ENCODE data around the gene AUTS2. TPM values are rescaled to one million over a fixed set of nuclear protein-coding genes. Genes with fewer than 3 reads are reported as not detected.

AUTS2 gene
- total RNA-seq, 1 experiment from 2014 or later, result not detected

DNA sequence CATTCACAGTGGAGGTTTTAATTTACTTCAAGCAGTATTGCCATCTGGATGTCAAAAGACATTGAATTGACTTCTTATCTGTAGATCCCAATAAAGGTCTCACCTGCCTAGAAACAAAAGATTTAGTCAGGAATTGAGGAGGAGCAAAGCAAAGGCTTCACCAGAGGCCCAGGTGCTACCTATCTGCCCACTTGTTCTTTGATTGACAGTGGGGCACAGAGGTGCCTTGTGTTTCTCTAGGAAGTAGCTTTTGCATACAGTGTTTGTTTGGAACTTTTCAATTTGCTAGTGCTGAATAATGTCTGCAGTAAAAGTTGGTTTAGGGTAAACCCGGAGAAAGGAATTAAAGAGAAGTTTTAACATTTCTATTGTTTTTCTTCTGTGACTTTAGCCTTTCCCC is 40.4 kb downstream of the AUTS2 start:
- no TSS peak for BruUV-seq (replicated peaks)

DNA sequence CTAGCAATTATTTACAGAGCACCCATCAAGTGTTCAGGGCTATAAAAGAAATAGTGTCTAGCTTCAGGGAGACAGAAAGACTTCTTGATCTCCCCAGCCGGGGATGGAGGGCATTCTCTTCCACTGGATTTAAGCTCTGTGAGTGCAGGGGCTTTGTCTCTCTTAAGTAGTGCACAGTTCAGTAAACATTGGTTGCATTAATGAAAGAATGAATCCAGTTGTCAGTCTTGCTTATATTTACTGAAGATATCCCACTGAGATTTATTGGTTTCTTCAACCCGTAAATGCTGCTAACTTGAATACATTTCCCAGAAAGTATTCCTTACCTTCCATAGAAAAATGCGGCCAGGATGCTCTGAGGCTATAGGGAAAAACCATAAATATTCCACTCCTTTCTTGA is 41.9 kb downstream of the AUTS2 start:
- CTCF ChIA-PET, result no interaction called here
- H3K36me3 Mint-ChIP-seq (ENCODE audit: insufficient read depth, unreplicated experiment), result no peaks in the 10 kb centered on the region
- intact Hi-C loops (cut with micrococcal nuclease; ENCODE audit: unreplicated experiment), result no loop called here

More for the DNA sequence above, 40.4 kb downstream of the AUTS2 start:
- H3K4me3 Mint-ChIP-seq (ENCODE audit: low read depth, unreplicated experiment), result no peak overlapping the region
- TF ChIP-seq, protein P1, sequence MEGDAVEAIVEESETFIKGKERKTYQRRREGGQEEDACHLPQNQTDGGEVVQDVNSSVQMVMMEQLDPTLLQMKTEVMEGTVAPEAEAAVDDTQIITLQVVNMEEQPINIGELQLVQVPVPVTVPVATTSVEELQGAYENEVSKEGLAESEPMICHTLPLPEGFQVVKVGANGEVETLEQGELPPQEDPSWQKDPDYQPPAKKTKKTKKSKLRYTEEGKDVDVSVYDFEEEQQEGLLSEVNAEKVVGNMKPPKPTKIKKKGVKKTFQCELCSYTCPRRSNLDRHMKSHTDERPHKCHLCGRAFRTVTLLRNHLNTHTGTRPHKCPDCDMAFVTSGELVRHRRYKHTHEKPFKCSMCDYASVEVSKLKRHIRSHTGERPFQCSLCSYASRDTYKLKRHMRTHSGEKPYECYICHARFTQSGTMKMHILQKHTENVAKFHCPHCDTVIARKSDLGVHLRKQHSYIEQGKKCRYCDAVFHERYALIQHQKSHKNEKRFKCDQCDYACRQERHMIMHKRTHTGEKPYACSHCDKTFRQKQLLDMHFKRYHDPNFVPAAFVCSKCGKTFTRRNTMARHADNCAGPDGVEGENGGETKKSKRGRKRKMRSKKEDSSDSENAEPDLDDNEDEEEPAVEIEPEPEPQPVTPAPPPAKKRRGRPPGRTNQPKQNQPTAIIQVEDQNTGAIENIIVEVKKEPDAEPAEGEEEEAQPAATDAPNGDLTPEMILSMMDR (IDR thresholded peaks at IDR 0.05; ENCODE audit: unreplicated experiment), result no peak
- CTCF ChIA-PET, result no interaction called here
- no peaks in the 10 kb centered on the region for H3K9me3 Mint-ChIP-seq (ENCODE audit: low read depth, unreplicated experiment)
- intact Hi-C loops (cut with micrococcal nuclease; ENCODE audit: unreplicated experiment), result no loop called here
- H3K27me3 Mint-ChIP-seq (ENCODE audit: unreplicated experiment), result no peaks in the 10 kb centered on the region
- no peak for DNase-seq
- no peaks in the 10 kb centered on the region for H3K36me3 Mint-ChIP-seq (ENCODE audit: insufficient read depth, unreplicated experiment)
- H3K27ac Mint-ChIP-seq (ENCODE audit: unreplicated experiment), result no peak overlapping the region
- no peaks in the 10 kb centered on the region for H3K4me1 Mint-ChIP-seq (ENCODE audit: low read depth, unreplicated experiment)

DNA sequence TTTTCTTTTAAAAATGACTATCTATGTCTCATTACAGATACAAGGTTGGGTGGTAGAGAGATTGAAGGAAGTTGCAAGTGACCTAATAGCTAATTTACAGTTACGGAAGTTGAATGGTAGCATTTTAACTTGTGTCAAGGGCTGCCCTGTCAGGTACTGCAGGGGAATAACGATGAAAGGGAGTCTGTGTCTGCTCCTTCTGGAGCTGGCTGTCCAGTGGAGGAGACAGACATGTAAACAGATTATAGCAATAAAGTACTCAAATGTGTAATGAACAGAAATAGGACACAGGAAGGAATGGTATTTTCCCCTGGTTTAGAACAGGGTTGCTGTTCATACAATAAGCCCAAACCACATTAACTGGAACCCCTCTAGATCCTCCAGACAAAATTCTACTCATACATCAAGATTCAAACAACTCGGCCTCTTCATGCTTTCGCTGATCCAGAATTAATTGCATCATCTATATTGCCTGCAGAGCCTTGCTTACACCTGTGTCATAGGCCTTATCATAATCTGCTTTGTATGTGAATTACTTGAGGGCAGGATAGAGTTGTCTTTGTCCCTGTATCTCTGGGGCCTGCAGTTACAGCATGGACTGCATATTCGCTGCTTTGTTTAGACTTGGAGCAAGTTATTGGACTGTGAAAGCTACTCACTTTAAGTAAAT is 42.8 kb downstream of the AUTS2 start:
- H3K4me1 Mint-ChIP-seq (ENCODE audit: low read depth, unreplicated experiment), result no peaks in the 10 kb centered on the region
- no peaks in the 10 kb centered on the region for H3K27me3 Mint-ChIP-seq (ENCODE audit: unreplicated experiment)
- CTCF ChIA-PET, result no interaction called here
- BruUV-seq (replicated peaks), result no TSS peak
- TF ChIP-seq, protein P1 (IDR thresholded peaks at IDR 0.05; ENCODE audit: unreplicated experiment), result no peak
- no peaks in the 10 kb centered on the region for H3K9me3 Mint-ChIP-seq (ENCODE audit: low read depth, unreplicated experiment)
- DNase-seq, result no peak
- H3K36me3 Mint-ChIP-seq (ENCODE audit: insufficient read depth, unreplicated experiment), result no peaks in the 10 kb centered on the region
- no peak overlapping the region for H3K4me3 Mint-ChIP-seq (ENCODE audit: low read depth, unreplicated experiment)
- intact Hi-C loops (cut with micrococcal nuclease; ENCODE audit: unreplicated experiment), result no loop called here
- no peak overlapping the region for H3K27ac Mint-ChIP-seq (ENCODE audit: unreplicated experiment)

More for the DNA sequence above, 41.9 kb downstream of the AUTS2 start:
- no peak overlapping the region for H3K4me3 Mint-ChIP-seq (ENCODE audit: low read depth, unreplicated experiment)
- no peaks in the 10 kb centered on the region for H3K4me1 Mint-ChIP-seq (ENCODE audit: low read depth, unreplicated experiment)
- no peak for DNase-seq
- H3K27me3 Mint-ChIP-seq (ENCODE audit: unreplicated experiment), result no peaks in the 10 kb centered on the region
- TF ChIP-seq, protein P1 (IDR thresholded peaks at IDR 0.05; ENCODE audit: unreplicated experiment), result no peak
- H3K27ac Mint-ChIP-seq (ENCODE audit: unreplicated experiment), result no peak overlapping the region
- no peaks in the 10 kb centered on the region for H3K9me3 Mint-ChIP-seq (ENCODE audit: low read depth, unreplicated experiment)
- no TSS peak for BruUV-seq (replicated peaks)

DNA sequence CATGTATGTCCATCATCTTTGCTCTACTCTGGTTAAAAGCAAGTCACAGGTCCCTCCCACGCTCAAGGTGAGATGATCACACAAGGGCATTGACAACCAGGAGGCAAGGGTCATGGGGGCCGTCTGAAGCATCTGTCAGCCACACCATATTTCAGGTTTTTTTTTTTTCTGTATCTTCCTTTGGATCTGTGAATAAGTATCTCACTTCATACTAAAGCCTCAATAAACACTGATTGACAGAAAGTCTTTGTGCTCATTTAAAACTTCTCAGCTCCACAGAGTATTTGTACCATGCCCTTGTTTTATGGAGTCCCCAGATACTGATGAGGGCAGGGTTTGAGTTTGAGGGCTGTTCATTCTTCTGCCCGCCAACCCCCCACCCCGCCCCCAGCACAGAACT is 45.0 kb downstream of the AUTS2 start:
- intact Hi-C loops (cut with micrococcal nuclease; ENCODE audit: unreplicated experiment), result no loop called here
- no peaks in the 10 kb centered on the region for H3K27me3 Mint-ChIP-seq (ENCODE audit: unreplicated experiment)
- H3K27ac Mint-ChIP-seq (ENCODE audit: unreplicated experiment), result no peak overlapping the region
- no peaks in the 10 kb centered on the region for H3K36me3 Mint-ChIP-seq (ENCODE audit: insufficient read depth, unreplicated experiment)
- TF ChIP-seq, protein P1 (IDR thresholded peaks at IDR 0.05; ENCODE audit: unreplicated experiment), result no peak
- H3K9me3 Mint-ChIP-seq (ENCODE audit: low read depth, unreplicated experiment), result no peaks in the 10 kb centered on the region
- CTCF ChIA-PET, result no interaction called here
- DNase-seq, result no peak
- H3K4me1 Mint-ChIP-seq (ENCODE audit: low read depth, unreplicated experiment), result no peaks in the 10 kb centered on the region
- no peak overlapping the region for H3K4me3 Mint-ChIP-seq (ENCODE audit: low read depth, unreplicated experiment)
- no TSS peak for BruUV-seq (replicated peaks)
